Mesothelial cell of epicardium (in vitro differentiated cells): ENCODE measurements around the gene ZNF124. TPM values are rescaled to one million over a fixed set of nuclear protein-coding genes. Genes with fewer than 3 reads are reported as not detected.
"Not testable (repeated sequence)": the region's sequence is repeated elsewhere in the genome, so short reads cannot be mapped to it uniquely, and the experiment has no call there.

Experiments
- DNase-seq, 2 experiments: peaks; one replicate each; pipeline ENCODE4 v3.0.0; 2021; ENCODE audit warnings: low spot score in 2 of 2; ENCODE audit not compliant: unreplicated experiment in 2 of 2
- H3K27ac Mint-ChIP-seq: 2 replicates; pipeline ENCODE4 v1.8.0; 2021; ENCODE audit warnings: mixed read lengths
- H3K27me3 Mint-ChIP-seq: 2 replicates; pipeline ENCODE4 v1.8.0; 2021; ENCODE audit warnings: low read depth, mixed read lengths
- H3K36me3 Mint-ChIP-seq: 2 replicates; pipeline ENCODE4 v1.8.0; 2021; ENCODE audit warnings: mixed read lengths
- H3K4me1 Mint-ChIP-seq: 2 replicates; pipeline ENCODE4 v1.8.0; 2021; ENCODE audit warnings: mixed read lengths
- H3K4me3 Mint-ChIP-seq: 2 replicates; pipeline ENCODE4 v1.8.0; 2021; ENCODE audit warnings: mild to moderate bottlenecking, moderate library complexity, mixed read lengths
- H3K9me3 Mint-ChIP-seq: 2 replicates; pipeline ENCODE4 v1.8.0; 2021; ENCODE audit warnings: mixed read lengths
- total RNA-seq: library from RNA; stranded (reverse); gene quantifications from 3 replicates; pipeline ENCODE4 v1.2.1, GENCODE V29; 2021
- TF ChIP-seq, protein P1 (sequence below): fragments of 200-600 bp; sonication (generic); IDR thresholded peaks from one replicate; pipeline ENCODE4 v1.5.0; 2021; ENCODE audit warnings: antibody characterized with exemption; ENCODE audit not compliant: unreplicated experiment

Gene ZNF124
- total RNA-seq, 1 donor from 2014 or later, result 114 TPM

DNA sequence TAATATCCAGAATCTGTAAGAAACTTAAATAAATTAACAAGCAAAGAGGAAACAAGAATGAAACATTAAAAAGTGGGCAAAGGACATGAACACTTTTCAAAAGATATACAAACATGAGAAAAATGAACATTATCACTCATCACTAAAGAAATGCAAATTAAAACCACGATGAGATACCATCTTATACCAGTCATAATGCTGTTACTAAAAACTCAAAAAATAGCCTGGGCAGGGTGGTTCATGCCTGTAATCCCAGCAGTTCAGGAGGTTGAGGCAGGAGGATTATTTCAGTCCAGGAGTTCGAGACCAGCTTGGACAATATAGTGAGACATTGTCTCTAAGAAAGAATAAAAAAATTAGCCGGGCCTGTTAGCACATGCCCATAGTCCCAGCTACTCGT is 6.1 kb downstream of the ZNF124 start:
- DNase-seq, result no peak
- H3K9me3 Mint-ChIP-seq, result peaks cover 68% of the 10 kb centered on the region

DNA sequence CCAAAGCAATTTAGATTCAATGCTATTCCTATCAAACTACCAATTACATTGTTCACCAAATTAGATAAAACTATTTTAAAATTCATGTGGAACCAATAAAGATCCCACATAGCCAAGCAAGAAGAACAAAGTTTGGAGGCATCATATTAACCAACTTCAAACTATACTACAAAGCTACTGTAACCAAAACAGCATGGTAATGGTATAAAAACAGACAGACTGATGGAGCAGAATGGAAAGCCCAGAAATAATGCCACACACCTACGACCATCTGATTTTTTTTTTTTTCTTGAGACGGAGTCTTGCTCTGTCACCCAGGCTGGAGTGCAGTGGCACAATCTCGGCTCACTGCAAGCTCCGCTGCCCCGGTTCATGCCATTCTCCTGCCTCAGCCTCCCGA is 7.1 kb downstream of the ZNF124 start:
- no peak overlapping the region for H3K4me3 Mint-ChIP-seq
- H3K4me1 Mint-ChIP-seq, result peaks cover 6% of the 10 kb centered on the region
- H3K27me3 Mint-ChIP-seq, result no peaks in the 10 kb centered on the region
- TF ChIP-seq, protein P1, sequence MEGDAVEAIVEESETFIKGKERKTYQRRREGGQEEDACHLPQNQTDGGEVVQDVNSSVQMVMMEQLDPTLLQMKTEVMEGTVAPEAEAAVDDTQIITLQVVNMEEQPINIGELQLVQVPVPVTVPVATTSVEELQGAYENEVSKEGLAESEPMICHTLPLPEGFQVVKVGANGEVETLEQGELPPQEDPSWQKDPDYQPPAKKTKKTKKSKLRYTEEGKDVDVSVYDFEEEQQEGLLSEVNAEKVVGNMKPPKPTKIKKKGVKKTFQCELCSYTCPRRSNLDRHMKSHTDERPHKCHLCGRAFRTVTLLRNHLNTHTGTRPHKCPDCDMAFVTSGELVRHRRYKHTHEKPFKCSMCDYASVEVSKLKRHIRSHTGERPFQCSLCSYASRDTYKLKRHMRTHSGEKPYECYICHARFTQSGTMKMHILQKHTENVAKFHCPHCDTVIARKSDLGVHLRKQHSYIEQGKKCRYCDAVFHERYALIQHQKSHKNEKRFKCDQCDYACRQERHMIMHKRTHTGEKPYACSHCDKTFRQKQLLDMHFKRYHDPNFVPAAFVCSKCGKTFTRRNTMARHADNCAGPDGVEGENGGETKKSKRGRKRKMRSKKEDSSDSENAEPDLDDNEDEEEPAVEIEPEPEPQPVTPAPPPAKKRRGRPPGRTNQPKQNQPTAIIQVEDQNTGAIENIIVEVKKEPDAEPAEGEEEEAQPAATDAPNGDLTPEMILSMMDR, result no peak
- peaks cover 73% of the 10 kb centered on the region for H3K9me3 Mint-ChIP-seq
- peaks cover 75% of the 10 kb centered on the region for H3K36me3 Mint-ChIP-seq
- H3K27ac Mint-ChIP-seq, result no peak overlapping the region
- DNase-seq, result no peak

More for the DNA sequence above, 6.1 kb downstream of the ZNF124 start:
- H3K27ac Mint-ChIP-seq, result no peak overlapping the region
- TF ChIP-seq, protein P1, result no peak
- peaks cover 10% of the 10 kb centered on the region for H3K4me1 Mint-ChIP-seq
- H3K27me3 Mint-ChIP-seq, result no peaks in the 10 kb centered on the region
- H3K36me3 Mint-ChIP-seq, result peaks cover 71% of the 10 kb centered on the region
- no peak overlapping the region for H3K4me3 Mint-ChIP-seq

DNA sequence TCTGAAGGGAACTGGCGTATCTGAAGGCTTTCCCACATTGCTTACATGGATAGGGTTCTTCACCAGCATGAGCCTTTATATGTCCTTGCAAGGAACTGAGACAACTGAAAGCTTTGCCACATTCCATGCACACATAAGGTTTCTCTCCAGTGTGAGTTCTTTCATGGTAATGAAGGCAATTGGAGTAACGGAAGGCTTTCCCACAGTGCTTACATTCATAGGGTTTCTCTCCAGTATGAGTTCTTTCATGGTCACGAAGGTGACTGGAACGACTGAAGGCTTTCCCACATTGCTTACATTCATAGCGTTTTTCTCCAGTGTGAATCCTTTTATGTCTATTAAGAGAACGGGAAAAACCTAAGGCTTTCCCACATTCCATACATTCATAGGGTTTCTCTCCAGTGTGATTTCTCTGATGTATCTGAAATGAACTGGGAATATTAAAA is 15.0 kb downstream of the ZNF124 start:
- Mint-ChIP-seq H3K27me3 (no peaks in the 10 kb centered on the region), H3K9me3 (peaks cover 77% of the 10 kb centered on the region), H3K27ac (no peak overlapping the region), H3K4me1 (no peaks in the 10 kb centered on the region), H3K36me3 (peaks cover 81% of the 10 kb centered on the region), H3K4me3 (no peak overlapping the region)
- DNase-seq, result no peak
- TF ChIP-seq, protein P1, result no peak

DNA sequence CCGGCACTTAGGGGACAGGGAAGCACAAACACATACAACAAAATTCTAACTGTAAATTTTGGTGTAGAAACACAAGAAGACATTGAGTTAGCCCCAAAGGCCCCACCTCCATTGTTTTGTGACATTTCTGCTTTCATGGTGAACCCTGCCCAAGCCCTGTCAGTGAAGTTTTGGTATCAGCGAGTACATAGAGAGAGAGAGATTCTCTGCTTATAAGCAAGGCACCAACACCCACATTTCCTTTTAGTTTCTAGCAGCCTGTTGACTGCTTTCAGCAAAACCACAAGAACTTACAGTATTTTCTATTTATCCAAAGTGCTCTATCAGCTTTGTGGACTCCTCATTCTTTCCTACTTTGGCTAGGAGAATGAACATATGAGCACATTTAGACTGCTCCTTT is 24.0 kb downstream of the ZNF124 start:
- Mint-ChIP-seq H3K27me3 (no peaks in the 10 kb centered on the region), H3K4me1 (no peaks in the 10 kb centered on the region), H3K36me3 (peaks cover 77% of the 10 kb centered on the region), H3K4me3 (no peak overlapping the region), H3K27ac (no peak overlapping the region), H3K9me3 (peaks cover 53% of the 10 kb centered on the region)
- DNase-seq, result no peak
- TF ChIP-seq, protein P1, result no peak

DNA sequence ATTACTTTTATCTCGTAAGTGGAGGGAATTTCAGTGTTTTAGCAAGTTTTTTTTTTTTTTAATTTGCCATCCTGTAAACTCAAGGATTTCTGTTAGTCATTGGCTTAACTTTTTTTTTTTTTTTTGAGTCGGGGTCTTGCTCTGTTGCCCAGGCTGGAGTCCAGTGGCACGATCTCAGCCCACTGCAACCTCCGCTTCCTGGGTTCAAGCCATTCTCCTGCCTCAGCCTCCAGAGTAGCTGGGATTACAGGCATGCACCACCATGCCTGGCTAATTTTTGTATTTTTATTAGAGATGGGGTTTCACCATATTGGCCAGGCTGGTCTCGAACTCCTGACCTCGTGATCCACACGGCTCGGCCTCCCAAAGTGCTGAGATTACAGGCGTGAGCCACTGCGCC is 24.7 kb downstream of the ZNF124 start:
- not testable (repeated sequence) for H3K4me3 Mint-ChIP-seq, DNase-seq, H3K27me3 Mint-ChIP-seq, H3K4me1 Mint-ChIP-seq, H3K27ac Mint-ChIP-seq
- H3K36me3 Mint-ChIP-seq, result peaks cover 77% of the 10 kb centered on the region
- peaks cover 53% of the 10 kb centered on the region for H3K9me3 Mint-ChIP-seq

DNA sequence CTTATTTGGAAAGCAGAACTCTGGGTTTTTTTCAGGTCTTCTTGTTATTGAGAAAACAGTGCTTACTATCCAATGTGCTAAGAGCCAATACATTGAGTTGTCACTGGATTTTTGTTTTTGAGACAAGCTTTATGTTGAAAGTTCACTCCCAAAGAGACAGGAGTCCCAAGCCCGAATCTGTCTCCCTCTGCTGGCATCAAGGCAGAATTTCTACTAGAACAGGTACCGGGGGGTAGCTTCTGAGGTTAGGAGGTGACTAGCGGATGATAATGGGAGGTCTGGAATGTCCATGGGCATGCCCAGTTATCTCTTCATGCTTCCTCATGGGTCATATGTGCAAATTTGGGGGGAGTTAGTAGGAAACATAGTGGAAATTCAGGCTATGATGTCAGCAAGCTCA is 25.1 kb downstream of the ZNF124 start:
- no peak overlapping the region for H3K4me3 Mint-ChIP-seq
- peaks cover 80% of the 10 kb centered on the region for H3K36me3 Mint-ChIP-seq
- no peaks in the 10 kb centered on the region for H3K27me3 Mint-ChIP-seq
- peaks cover 52% of the 10 kb centered on the region for H3K9me3 Mint-ChIP-seq
- no peaks in the 10 kb centered on the region for H3K4me1 Mint-ChIP-seq
- TF ChIP-seq, protein P1, result no peak
- DNase-seq, result no peak
- H3K27ac Mint-ChIP-seq, result no peak overlapping the region
